Endodermal cell (in vitro differentiated cells): Measurements from ENCODE around the gene OR8H1. TPM values are rescaled to one million over a fixed set of nuclear protein-coding genes. Genes with fewer than 3 reads are reported as not detected.

ENCODE experiments used
- DNase-seq: peaks from one replicate; pipeline ENCODE4 v3.0.0-alpha.2; 2017
- H3K27ac ChIP-seq: 2 replicates; pipeline ENCODE4 v1.5.1; 2013; ENCODE audit warnings: mild to moderate bottlenecking, low read depth, low read length, moderate library complexity
- H3K27me3 ChIP-seq: 2 replicates; pipeline ENCODE4 v1.6.1; 2013; ENCODE audit warnings: mild to moderate bottlenecking, low read length, moderate library complexity; ENCODE audit not compliant: insufficient read depth, control insufficient read depth, poor library complexity, severe bottlenecking
- H3K36me3 ChIP-seq: 2 replicates; pipeline ENCODE4 v1.7.0; 2013; ENCODE audit warnings: mild to moderate bottlenecking, low read length, moderate library complexity; ENCODE audit not compliant: control insufficient read depth, insufficient read depth
- H3K4me1 ChIP-seq: one replicate; pipeline ENCODE4 v1.7.0; 2013; ENCODE audit warnings: low read length; ENCODE audit not compliant: control insufficient read depth, insufficient read depth
- H3K4me3 ChIP-seq: 2 replicates; pipeline ENCODE4 v1.5.1; 2013; ENCODE audit warnings: mild to moderate bottlenecking, low read length, moderate library complexity
- H3K9ac ChIP-seq: 2 replicates; pipeline ENCODE4 v1.6.1; 2013; ENCODE audit warnings: mild to moderate bottlenecking, low read length, moderate library complexity; ENCODE audit not compliant: poor library complexity, severe bottlenecking; ENCODE audit errors: extremely low read depth
- H3K9me3 ChIP-seq: 2 replicates; pipeline ENCODE4 v1.6.1; 2013; ENCODE audit warnings: mild to moderate bottlenecking, low read length, moderate library complexity; ENCODE audit not compliant: control insufficient read depth
- H3K27ac Mint-ChIP-seq: 2 replicates; pipeline ENCODE4 v1.8.0; 2020; ENCODE audit warnings: mixed read lengths
- H3K27me3 Mint-ChIP-seq: 2 replicates; pipeline ENCODE4 v1.8.0; 2021; ENCODE audit warnings: mild to moderate bottlenecking, mixed read lengths; ENCODE audit not compliant: insufficient read depth
- H3K36me3 Mint-ChIP-seq: 2 replicates; pipeline ENCODE4 v1.8.0; 2020; ENCODE audit warnings: low read depth, mixed read lengths
- H3K4me1 Mint-ChIP-seq: 2 replicates; pipeline ENCODE4 v1.8.0; 2020; ENCODE audit warnings: mixed read lengths
- H3K4me3 Mint-ChIP-seq: 2 replicates; pipeline ENCODE4 v1.8.0; 2020; ENCODE audit warnings: mild to moderate bottlenecking, moderate library complexity, mixed read lengths
- H3K9me3 Mint-ChIP-seq: 2 replicates; pipeline ENCODE4 v1.8.0; 2020; ENCODE audit warnings: mild to moderate bottlenecking, mixed read lengths
- WGBS, 2 experiments: methylation state at CpG; one replicate each; pipeline versions ENCODE4 v1.1.5 to v1.1.7; 2013; ENCODE audit warnings: missing lambda C conversion rate in 2 of 2, mixed read lengths in 1 of 2; ENCODE audit not compliant: insufficient coverage in 1 of 2, insufficient read length in 1 of 2; 5-methylcytosine and 5-hydroxymethylcytosine counted together
- total RNA-seq, 2 donors: library from RNA; stranded (reverse); fragmentation: NEBNext Ultra II Directional in 1 of 2; extraction: Animal tissue kit (Norgen Biotek cat#: 25700) in 1 of 2; gene quantifications; 2 replicates in 1 of 2; 3 replicates in 1 of 2; pipeline ENCODE4 v1.2.1, GENCODE V29; 2021
- TF ChIP-seq, protein P1 (sequence below): fragments of 200-600 bp; sonication (generic); conservative IDR thresholded peaks from 2 replicates; pipeline ENCODE4 v1.5.0; 2021; ENCODE audit warnings: antibody characterized with exemption, mild to moderate bottlenecking

OR8H1 gene
- total RNA-seq, 2 donors from 2014 or later = not detected

DNA sequence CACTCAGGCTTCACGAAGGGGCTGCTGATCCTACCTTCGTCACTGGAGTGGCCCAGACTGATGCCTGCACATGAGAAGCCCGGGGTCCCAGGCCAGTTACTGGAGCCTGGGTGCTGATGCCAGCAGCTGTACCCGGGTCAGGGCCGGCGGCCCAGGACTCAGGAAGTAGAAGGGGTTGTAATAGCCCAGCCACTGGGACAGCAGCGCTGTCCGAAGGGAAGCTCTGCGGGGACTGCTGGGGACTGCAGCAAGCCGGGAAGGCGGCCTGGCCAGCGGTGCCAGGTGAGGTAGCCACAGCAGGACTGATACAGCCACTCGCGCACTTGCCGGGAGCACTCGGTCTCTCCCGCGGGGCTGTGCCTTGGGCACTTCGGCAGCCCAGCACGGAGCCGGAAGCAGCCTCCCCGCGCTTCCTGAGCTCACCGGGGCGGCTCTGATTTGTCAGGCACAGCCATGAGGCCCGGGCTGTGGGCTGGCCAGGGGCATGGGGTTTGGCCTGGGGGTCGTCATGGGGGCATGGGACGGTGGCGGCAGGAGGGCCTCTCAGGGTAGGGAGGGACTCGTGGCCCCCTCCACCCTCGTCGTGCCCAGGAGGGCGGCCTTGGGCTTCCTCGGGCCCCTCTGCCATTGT lies 39.9 kb upstream of the OR8H1 start:
- Histone ChIP-seq H3K36me3 (no peaks in the 10 kb centered on the region), H3K27ac (no peak overlapping the region), H3K9me3 (peaks cover under 1% of the 10 kb centered on the region), H3K4me3 (no peak overlapping the region), H3K4me1 (no peaks in the 10 kb centered on the region), H3K27me3 (no peaks in the 10 kb centered on the region), H3K9ac (no peak overlapping the region)
- H3K4me1 Mint-ChIP-seq = no peaks in the 10 kb centered on the region
- H3K36me3 Mint-ChIP-seq = no peaks in the 10 kb centered on the region
- H3K27ac Mint-ChIP-seq = no peak overlapping the region
- 95 to 100% methylated on average over 3 to 34 of the region's 34 CpGs for WGBS, 2 experiments
- DNase-seq = no peak
- no peak overlapping the region for H3K4me3 Mint-ChIP-seq
- TF ChIP-seq, protein P1, sequence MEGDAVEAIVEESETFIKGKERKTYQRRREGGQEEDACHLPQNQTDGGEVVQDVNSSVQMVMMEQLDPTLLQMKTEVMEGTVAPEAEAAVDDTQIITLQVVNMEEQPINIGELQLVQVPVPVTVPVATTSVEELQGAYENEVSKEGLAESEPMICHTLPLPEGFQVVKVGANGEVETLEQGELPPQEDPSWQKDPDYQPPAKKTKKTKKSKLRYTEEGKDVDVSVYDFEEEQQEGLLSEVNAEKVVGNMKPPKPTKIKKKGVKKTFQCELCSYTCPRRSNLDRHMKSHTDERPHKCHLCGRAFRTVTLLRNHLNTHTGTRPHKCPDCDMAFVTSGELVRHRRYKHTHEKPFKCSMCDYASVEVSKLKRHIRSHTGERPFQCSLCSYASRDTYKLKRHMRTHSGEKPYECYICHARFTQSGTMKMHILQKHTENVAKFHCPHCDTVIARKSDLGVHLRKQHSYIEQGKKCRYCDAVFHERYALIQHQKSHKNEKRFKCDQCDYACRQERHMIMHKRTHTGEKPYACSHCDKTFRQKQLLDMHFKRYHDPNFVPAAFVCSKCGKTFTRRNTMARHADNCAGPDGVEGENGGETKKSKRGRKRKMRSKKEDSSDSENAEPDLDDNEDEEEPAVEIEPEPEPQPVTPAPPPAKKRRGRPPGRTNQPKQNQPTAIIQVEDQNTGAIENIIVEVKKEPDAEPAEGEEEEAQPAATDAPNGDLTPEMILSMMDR = no peak
- H3K9me3 Mint-ChIP-seq = peaks cover under 1% of the 10 kb centered on the region
- no peaks in the 10 kb centered on the region for H3K27me3 Mint-ChIP-seq

DNA sequence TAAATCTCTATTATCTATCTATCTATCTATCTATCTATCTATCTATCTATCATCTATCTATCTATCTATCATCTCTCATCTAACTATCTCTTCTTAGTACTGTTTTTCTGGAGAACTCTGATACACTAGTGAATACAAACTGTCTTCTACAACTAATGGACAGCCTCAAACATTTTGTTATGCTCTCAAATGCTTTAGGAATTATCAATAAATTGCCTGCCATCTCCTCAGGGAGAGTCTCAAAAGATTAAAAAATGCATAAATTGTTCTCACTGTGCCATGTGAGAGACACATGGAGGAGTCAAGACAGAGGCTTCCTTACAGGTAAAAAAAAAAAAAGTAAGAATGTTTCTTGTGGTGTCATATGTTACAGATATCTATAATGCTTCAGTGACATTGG lies 22.8 kb upstream of the OR8H1 start, which contains the start of gene OR8K3:
TSS of gene OR8K3 (plus strand) at position 301 of the 400 bp plus-strand sequence. CDS start 3,163 bp downstream, outside the sequence.
- Histone ChIP-seq H3K4me3 (no peak within 1 kb of the TSS), H3K9me3 (no peaks in the 10 kb centered on the region), H3K27me3 (no peaks in the 10 kb centered on the region), H3K9ac (no peak within 1 kb of the TSS), H3K27ac (no peak within 1 kb of the TSS), H3K4me1 (no peaks in the 10 kb centered on the region), H3K36me3 (no peaks in the 10 kb centered on the region)
- H3K27me3 Mint-ChIP-seq = no peaks in the 10 kb centered on the region
- TF ChIP-seq, protein P1 = no peak
- no peak for DNase-seq
- H3K27ac Mint-ChIP-seq = no peak within 1 kb of the TSS
- no peak within 1 kb of the TSS for H3K4me3 Mint-ChIP-seq
- H3K36me3 Mint-ChIP-seq = no peaks in the 10 kb centered on the region
- no peaks in the 10 kb centered on the region for H3K4me1 Mint-ChIP-seq
- H3K9me3 Mint-ChIP-seq = no peaks in the 10 kb centered on the region

DNA sequence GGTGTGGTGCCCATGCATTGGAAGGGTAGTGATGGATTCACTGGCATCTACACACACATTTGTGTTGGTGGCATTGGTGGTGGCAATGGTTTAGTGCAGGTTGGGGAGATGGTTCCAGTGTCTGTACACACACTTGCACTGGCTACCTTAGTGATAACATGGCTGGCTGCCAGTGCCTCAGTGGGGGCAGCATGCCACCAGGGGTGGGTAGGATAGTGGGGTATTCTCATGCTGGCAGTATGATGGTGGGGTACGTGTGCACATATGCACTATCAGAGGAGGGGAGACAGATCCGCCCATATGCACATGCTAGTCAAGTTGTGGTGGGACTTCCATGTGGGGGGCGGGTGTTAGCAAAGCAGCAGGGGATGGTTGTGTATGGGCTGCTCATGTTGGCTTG lies 15.8 kb upstream of the OR8H1 start:
- peaks cover 9% of the 10 kb centered on the region for H3K9me3 ChIP-seq
- Mint-ChIP-seq H3K36me3 (no peaks in the 10 kb centered on the region), H3K4me3 (no peak overlapping the region), H3K4me1 (no peaks in the 10 kb centered on the region), H3K9me3 (no peaks in the 10 kb centered on the region), H3K27ac (no peak overlapping the region), H3K27me3 (no peaks in the 10 kb centered on the region)
- H3K4me3 ChIP-seq = no peak overlapping the region
- H3K36me3 ChIP-seq = no peaks in the 10 kb centered on the region
- no peak overlapping the region for H3K27ac ChIP-seq
- H3K27me3 ChIP-seq = no peaks in the 10 kb centered on the region
- DNase-seq = no peak
- H3K4me1 ChIP-seq = no peaks in the 10 kb centered on the region
- TF ChIP-seq, protein P1 = no peak
- no peak overlapping the region for H3K9ac ChIP-seq
- 89% methylated on average over 2 to 3 of the region's 3 CpGs for WGBS, 2 experiments
